GM12878 (cell line): ENCODE results near the gene GEMIN5. TPM values are rescaled to one million over a fixed set of nuclear protein-coding genes. Genes with fewer than 3 reads are reported as not detected.
A peak's percentile ranks its signal among the peaks of the same experiment; 100 is the strongest.

ENCODE experiments used
- ATAC-seq: fragments of 200-7000 bp; cut with Tn5 transposase; 3 replicates; pipeline ENCODE4 v1.9.1; 2020; ENCODE audit warnings: mild to moderate bottlenecking, moderate library complexity
- BruUV-seq: library from RNA; stranded (reverse); fragments of 400-500 nt; replicated peaks from 2 replicates; lab custom pipeline; 2021; lab: Mats Ljungman, UMichigan
- CTCF ChIA-PET: fragments of 300-600 bp; sonication (Branson Sonifier 250); formaldehyde crosslinking; extraction: SDS; loops from one replicate; lab custom pipeline; 2021; ENCODE audit warnings: inconsistent platforms; lab: Yijun Ruan, JAX
- POLR2A ChIA-PET: fragments of 350-600 bp; formaldehyde crosslinking; extraction: SDS; loops from one replicate; lab custom pipeline; 2021; ENCODE audit warnings: inconsistent platforms; lab: Charles Lee
- RAD21 ChIA-PET: fragments of 300-600 bp; sonication (Branson Sonifier 250); formaldehyde crosslinking; loops from one replicate; lab custom pipeline; 2023; ENCODE audit warnings: antibody characterized with exemption; ENCODE audit not compliant: unreplicated experiment; lab: Charles Lee
- SMC1A ChIA-PET: fragments of 300-600 bp; sonication (Branson Sonifier 250); formaldehyde crosslinking; loops from one replicate; lab custom pipeline; 2023; ENCODE audit not compliant: unreplicated experiment, uncharacterized antibody; lab: Charles Lee
- DNase-seq: peaks from one replicate; pipeline ENCODE4 v3.0.0-alpha.2; 2011; ENCODE audit warnings: low read depth, low spot score
- FAIRE-seq: peaks from 3 replicates; lab custom pipeline; 2011; peaks lifted over from hg19 to GRCh38; lab: Jason Lieb, UNC
- H2AFZ ChIP-seq: 2 replicates; pipeline ENCODE4 v1.6.0; 2011; ENCODE audit warnings: low read depth, low read length, control low read depth; ENCODE audit not compliant: control insufficient read depth
- H3K27ac ChIP-seq: 2 replicates; pipeline ENCODE4 v1.5.1; 2011; ENCODE audit warnings: control low read depth; ENCODE audit not compliant: control insufficient read depth, insufficient read depth
- H3K27me3 ChIP-seq, 2 experiments: replicated peaks in 1 of 2; 2 replicates each; pipeline versions ENCODE4 v1.6.0 to v1.6.1; 2011; ENCODE audit warnings: low read length in 1 of 2; ENCODE audit not compliant: control insufficient read depth in 2 of 2, insufficient read depth in 2 of 2
- H3K36me3 ChIP-seq, 2 experiments: 2 replicates each; pipeline ENCODE4 v1.5.1; 2011; ENCODE audit warnings: low read length in 1 of 2; ENCODE audit not compliant: control insufficient read depth in 2 of 2, insufficient read depth in 2 of 2
- H3K4me1 ChIP-seq: 2 replicates; pipeline ENCODE4 v1.6.1; 2011; ENCODE audit warnings: mild to moderate bottlenecking, low read length, moderate library complexity, mixed read lengths; ENCODE audit not compliant: control insufficient read depth, insufficient read depth
- H3K4me2 ChIP-seq: 2 replicates; pipeline ENCODE4 v1.6.0; 2011; ENCODE audit warnings: control low read depth; ENCODE audit not compliant: control insufficient read depth, insufficient read depth
- H3K4me3 ChIP-seq: fragments of 200-600 bp; sonication (generic); 2 replicates; pipeline ENCODE4 v1.5.1; 2016
- H3K79me2 ChIP-seq: 2 replicates; pipeline ENCODE4 v1.6.0; 2011; ENCODE audit warnings: low read length; ENCODE audit not compliant: control insufficient read depth, insufficient read depth
- H3K9ac ChIP-seq: 2 replicates; pipeline ENCODE4 v1.8.0; 2011; ENCODE audit warnings: low read length, control low read depth, mixed read lengths; ENCODE audit not compliant: control insufficient read depth, insufficient read depth
- H3K9me3 ChIP-seq: replicated peaks from 3 replicates; pipeline ENCODE4 v1.5.1; 2011; ENCODE audit warnings: mild to moderate bottlenecking, low read length; ENCODE audit not compliant: control insufficient read depth, insufficient read depth
- H4K20me1 ChIP-seq: 2 replicates; pipeline ENCODE4 v1.6.0; 2011; ENCODE audit not compliant: control insufficient read depth, insufficient read depth
- CEBPB ChIP-seq, 2 experiments: fragments of 150-350 bp in 1 of 2; IDR thresholded peaks; 2 replicates each; pipeline ENCODE4 v1.6.1; 2012 to 2014; ENCODE audit warnings: low read depth in 2 of 2, low read length in 2 of 2, borderline replicate concordance in 1 of 2, inconsistent platforms in 1 of 2
- RAD21 ChIP-seq: IDR thresholded peaks from 2 replicates; pipeline ENCODE4 v1.6.1; 2011; ENCODE audit warnings: mild to moderate bottlenecking, low read depth, low read length, moderate library complexity; ENCODE audit not compliant: insufficient read depth
- SIN3A ChIP-seq: IDR thresholded peaks from 2 replicates; pipeline ENCODE4 v1.6.1; 2012; ENCODE audit warnings: low read depth, low read length, improper control_type of control experiment
- SMC3 ChIP-seq: IDR thresholded peaks from 2 replicates; pipeline ENCODE4 v1.6.1; 2011; ENCODE audit warnings: low read length, improper control_type of control experiment, borderline replicate concordance
- WGBS: methylation state at CpG from one replicate; pipeline ENCODE4 v1.1.6; 2016; ENCODE audit warnings: low lambda C conversion rate; ENCODE audit not compliant: insufficient replicate concordance, insufficient coverage; ENCODE audit errors: missing lambda C conversion rate; 5-methylcytosine and 5-hydroxymethylcytosine counted together
- in situ Hi-C: fragments of 300-500 bp; cut with MboI; formaldehyde crosslinking; loops from 9 replicates; pipeline ENCODE4 v1.14.3; 2018; ENCODE audit warnings: mixed read lengths
- intact Hi-C: fragments of 100-400 bp; cut with micrococcal nuclease; formaldehyde crosslinking; loops from one replicate; pipeline ENCODE4 v1.14.2; 2022; ENCODE audit not compliant: unreplicated experiment
- polyA plus RNA-seq, 11 experiments: library from polyadenylated mRNA; depleted of rRNA in 4 of 11; unstranded in 6 of 11; stranded (reverse) in 5 of 11; fragments of >200 nt; fragmentation: Nextera tagmentation in 4 of 11; fragmentation: Illumina TruSeq in 1 of 11; extraction: Ambion mirVana in 4 of 11; extraction: Trizol in 1 of 11; gene quantifications; 1 replicate in 1 of 11; 2 replicates in 10 of 11; pipeline versions ENCODE4 v1.2.1 to v1.2.3, GENCODE V29; 2011 to 2016; ENCODE audit warnings: inconsistent platforms in 2 of 11, missing spikeins in 2 of 11, low read depth in 1 of 11
- total RNA-seq, 4 experiments: library from RNA; depleted of rRNA in 3 of 4; stranded (reverse); fragments of >200 nt in 3 of 4; fragmentation: Illumina TruSeq in 1 of 4; extraction: Trizol in 1 of 4; gene quantifications; 2 replicates each; pipeline versions ENCODE4 v1.2.1 to v1.2.3, GENCODE V29; 2013 to 2021
- TF ChIP-seq, protein P1 (sequence below), 3 experiments: IDR thresholded peaks in 2 of 3; conservative IDR thresholded peaks in 1 of 3; 2 replicates each; pipeline ENCODE4 v1.5.1; 2011; ENCODE audit warnings: low read depth in 3 of 3, low read length in 3 of 3, mild to moderate bottlenecking in 3 of 3, control low read depth in 2 of 3, moderate library complexity in 2 of 3, inconsistent platforms in 1 of 3, mixed read lengths in 1 of 3; ENCODE audit not compliant: control insufficient read depth in 2 of 3, insufficient read depth in 1 of 3; ENCODE audit errors: extremely low read depth in 1 of 3

GEMIN5 gene
- total and polyA plus RNA-seq, 10 of the 15 experiments (the other 5 are each of a cell fraction or from before 2014, with no cell fraction given) = 6.3 to 29.8 (median 23.3) TPM

GRCh38 chr5:154945695-154946301, 7.8 kb upstream of the GEMIN5 start:
- no peak overlapping the region for H3K4me3 ChIP-seq
- ChIA-PET RAD21 (interaction anchor here (0.8 kb wide), 1 partner anchor 82 kb away, joined by 3 read pairs; no protein-coding TSS in a partner anchor), SMC1A (interaction anchor here (1.0 to 1.6 kb wide), 3 partner anchors 12 to 201 kb away, joined by 3 to 6 read pairs (median 3); no protein-coding TSS in a partner anchor), POLR2A (interaction anchor here (0.6 kb wide), 1 partner anchor 16 kb away, joined by 3 read pairs; no protein-coding TSS in a partner anchor), CTCF (interaction anchor here (0.6 to 2.6 kb wide), 8 partner anchors 9 to 193 kb away, joined by 3 to 10 read pairs (median 3); no protein-coding TSS in a partner anchor)
- H4K20me1 ChIP-seq = no peaks in the 10 kb centered on the region
- no peak overlapping the region for H3K9ac ChIP-seq
- no peaks in the 10 kb centered on the region; the same call in 1 of the 2 replicates for H3K4me1 ChIP-seq
- no peak overlapping the region for H3K4me2 ChIP-seq
- TF ChIP-seq SMC3 = peak; percentile 47; the same call in 1 of the 2 replicates
- no peak for TF ChIP-seq CEBPB (IDR thresholded peaks at IDR 0.05; ENCODE audit: borderline replicate concordance in 1 of 2, low read depth in 2 of 2, low read length in 2 of 2)
- no peak for TF ChIP-seq SIN3A
- TF ChIP-seq, protein P1, sequence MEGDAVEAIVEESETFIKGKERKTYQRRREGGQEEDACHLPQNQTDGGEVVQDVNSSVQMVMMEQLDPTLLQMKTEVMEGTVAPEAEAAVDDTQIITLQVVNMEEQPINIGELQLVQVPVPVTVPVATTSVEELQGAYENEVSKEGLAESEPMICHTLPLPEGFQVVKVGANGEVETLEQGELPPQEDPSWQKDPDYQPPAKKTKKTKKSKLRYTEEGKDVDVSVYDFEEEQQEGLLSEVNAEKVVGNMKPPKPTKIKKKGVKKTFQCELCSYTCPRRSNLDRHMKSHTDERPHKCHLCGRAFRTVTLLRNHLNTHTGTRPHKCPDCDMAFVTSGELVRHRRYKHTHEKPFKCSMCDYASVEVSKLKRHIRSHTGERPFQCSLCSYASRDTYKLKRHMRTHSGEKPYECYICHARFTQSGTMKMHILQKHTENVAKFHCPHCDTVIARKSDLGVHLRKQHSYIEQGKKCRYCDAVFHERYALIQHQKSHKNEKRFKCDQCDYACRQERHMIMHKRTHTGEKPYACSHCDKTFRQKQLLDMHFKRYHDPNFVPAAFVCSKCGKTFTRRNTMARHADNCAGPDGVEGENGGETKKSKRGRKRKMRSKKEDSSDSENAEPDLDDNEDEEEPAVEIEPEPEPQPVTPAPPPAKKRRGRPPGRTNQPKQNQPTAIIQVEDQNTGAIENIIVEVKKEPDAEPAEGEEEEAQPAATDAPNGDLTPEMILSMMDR (IDR thresholded peaks at IDR 0.05 in 2 of 3, conservative IDR thresholded peaks at IDR 0.05 in 1 of 3; ENCODE audit: control insufficient read depth in 2 of 3, extremely low read depth in 1 of 3, insufficient read depth in 1 of 3, low read depth in 3 of 3, low read length in 3 of 3) = peak; percentile 40 to 46 (median 41); a peak in 4 of 6 replicates
- peak; percentile 48; the same call in 1 of the 2 replicates for TF ChIP-seq RAD21
- no peaks in the 10 kb centered on the region; a peak in 1 of 4 replicates for H3K36me3 ChIP-seq
- in situ Hi-C loops (no loop called here), intact Hi-C loops (loop anchor here (1.0 kb wide), 1 partner anchor 83 kb away; no protein-coding TSS in a partner anchor)
- 72% methylated on average over 2 of the region's 2 CpGs for WGBS
- peaks cover 38% of the 10 kb centered on the region for H3K79me2 ChIP-seq
- DNase-seq (no peak), FAIRE-seq (no peak), ATAC-seq (no peak)
- H3K9me3 ChIP-seq = no peaks in the 10 kb centered on the region; the same call in 2 of the 3 replicates
- BruUV-seq = no TSS peak
- H3K27ac ChIP-seq = no peak overlapping the region
- no peaks in the 10 kb centered on the region for H3K27me3 ChIP-seq
- H2AFZ ChIP-seq = no peak overlapping the region
